ENCODE data around the gene INPP5A.

The INPP5A gene

GRCh38 chr10:132758865-132759264 lies 221.3 kb downstream of the INPP5A start:
- no peak for DNase-seq (ENCODE audit: low read depth)

GRCh38 chr10:132761395-132762060 lies 223.9 kb downstream of the INPP5A start:
- DNase-seq (ENCODE audit: low read depth): no peak
- no peak overlapping the region for H3K4me3 ChIP-seq (replicated peaks; ENCODE audit: low read depth, low read length)
- no peak for TF ChIP-seq CTCF (IDR thresholded peaks at IDR 0.05; ENCODE audit: low read length, missing control alignments)

More at GRCh38 chr10:132758865-132759264, 221.3 kb downstream of the INPP5A start:
- H3K4me3 ChIP-seq (replicated peaks; ENCODE audit: low read depth, low read length): no peak overlapping the region
- no peak for TF ChIP-seq CTCF (IDR thresholded peaks at IDR 0.05; ENCODE audit: low read length, missing control alignments)

GRCh38 chr10:132762267-132762666 lies 224.7 kb downstream of the INPP5A start:
- no peak for DNase-seq (ENCODE audit: low read depth)
- TF ChIP-seq CTCF (IDR thresholded peaks at IDR 0.05; ENCODE audit: low read length, missing control alignments): no peak
- H3K4me3 ChIP-seq (replicated peaks; ENCODE audit: low read depth, low read length): no peak overlapping the region

GRCh38 chr10:132763545-132763944 lies 226.0 kb downstream of the INPP5A start:
- no peak for DNase-seq (ENCODE audit: low read depth)
- TF ChIP-seq CTCF (IDR thresholded peaks at IDR 0.05; ENCODE audit: low read length, missing control alignments): no peak
- H3K4me3 ChIP-seq (replicated peaks; ENCODE audit: low read depth, low read length): no peak overlapping the region

- TF ChIP-seq CTCF (IDR thresholded peaks at IDR 0.05; ENCODE audit: low read length, missing control alignments): no peak
- H3K4me3 ChIP-seq (replicated peaks; ENCODE audit: low read depth, low read length): no peak overlapping the region
- no peak for DNase-seq (ENCODE audit: low read depth)
Measured at GRCh38 chr10:132764108-132764507, 226.5 kb downstream of the INPP5A start.

- no peak overlapping the region for H3K4me3 ChIP-seq (replicated peaks; ENCODE audit: low read depth, low read length)
- DNase-seq (ENCODE audit: low read depth): no peak
- no peak for TF ChIP-seq CTCF (IDR thresholded peaks at IDR 0.05; ENCODE audit: low read length, missing control alignments)
Measured at GRCh38 chr10:132765435-132765834, 227.8 kb downstream of the INPP5A start.

GRCh38 chr10:132766291-132766690 lies 228.7 kb downstream of the INPP5A start:
- TF ChIP-seq CTCF (IDR thresholded peaks at IDR 0.05; ENCODE audit: low read length, missing control alignments): no peak
- no peak overlapping the region for H3K4me3 ChIP-seq (replicated peaks; ENCODE audit: low read depth, low read length)
- no peak for DNase-seq (ENCODE audit: low read depth)
